ENCODE data around the gene TENM4.

DNA sequence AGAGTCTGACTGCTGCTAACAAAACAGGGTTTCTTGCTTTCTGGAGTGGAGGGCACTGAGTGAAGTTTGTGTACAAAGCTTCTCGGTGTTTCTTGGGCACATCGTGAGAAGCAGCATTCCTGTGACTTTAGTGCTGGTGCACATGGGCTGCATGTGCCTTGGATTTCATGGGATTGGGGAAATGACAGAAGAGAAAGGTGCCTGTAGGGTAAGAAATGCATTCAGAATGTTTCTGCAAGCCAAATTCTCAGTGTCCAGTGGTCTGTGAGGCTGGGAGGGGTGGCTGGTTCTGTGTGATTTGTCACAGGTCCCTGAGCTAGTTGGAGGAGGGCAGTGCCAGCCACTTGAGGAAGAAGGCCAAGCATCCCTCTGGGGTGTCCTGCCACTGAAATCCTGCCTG lies 462.0 kb downstream of the TENM4 start:
- no peak for TF ChIP-seq CTCF (IDR thresholded peaks at IDR 0.05)
- TF ChIP-seq POLR2A (IDR thresholded peaks at IDR 0.05), result no peak

All from uterus (tissue), 2 donors.